B cell (primary cell): ENCODE measurements around the gene CCDC78. TPM values are rescaled to one million over a fixed set of nuclear protein-coding genes. Genes with fewer than 3 reads are reported as not detected.

Experiments
- ATAC-seq: fragments of 200-7000 bp; cut with Tn5 transposase; one replicate; pipeline ENCODE4 v1.10.0; 2021; ENCODE audit warnings: low read depth, mild to moderate bottlenecking, moderate number of reproducible peaks, moderate library complexity
- CTCF ChIA-PET: fragments of 350-600 bp; sonication (Branson Sonifier 250); formaldehyde crosslinking; loops from one replicate; lab custom pipeline; 2021; ENCODE audit warnings: antibody characterized with exemption, inconsistent platforms; lab: Charles Lee
- POLR2A ChIA-PET: fragments of 350-600 bp; sonication (Branson Sonifier 250); formaldehyde crosslinking; loops from one replicate; lab custom pipeline; 2021; ENCODE audit warnings: antibody characterized with exemption; lab: Charles Lee
- DNase-seq: peaks from one replicate; pipeline ENCODE4 v3.0.0; 2013
- H2AFZ ChIP-seq: 2 replicates; pipeline ENCODE4 v1.6.1; 2012; ENCODE audit warnings: mild to moderate bottlenecking, low read depth, low read length; ENCODE audit not compliant: insufficient read depth, poor library complexity, severe bottlenecking
- H3K27ac ChIP-seq, 2 donors: 1 replicate in 1 of 2; 2 replicates in 1 of 2; pipeline ENCODE4 v1.5.1; 2012 to 2013; ENCODE audit warnings: low read length in 2 of 2, mild to moderate bottlenecking in 2 of 2, moderate library complexity in 1 of 2
- H3K27me3 ChIP-seq, 4 experiments: fragments of 200-600 bp in 1 of 4; sonication (generic) in 1 of 4; replicated peaks in 1 of 4; 1 replicate in 2 of 4; 2 replicates in 2 of 4; pipeline versions ENCODE4 v1.6.1 to v1.7.0; 2013 to 2016; ENCODE audit warnings: low read length in 3 of 4, mild to moderate bottlenecking in 2 of 4, mixed read lengths in 1 of 4, moderate library complexity in 1 of 4; ENCODE audit not compliant: insufficient read depth in 4 of 4, control insufficient read depth in 3 of 4; ENCODE audit errors: control extremely low read depth in 1 of 4
- H3K36me3 ChIP-seq, 2 experiments: replicated peaks in 1 of 2; 1 replicate in 1 of 2; 2 replicates in 1 of 2; pipeline versions ENCODE4 v1.6.1 to v1.7.1; 2013; ENCODE audit warnings: low read length in 1 of 2; ENCODE audit not compliant: insufficient read depth in 2 of 2, control insufficient read depth in 1 of 2; ENCODE audit errors: control extremely low read depth in 1 of 2, extremely low read depth in 1 of 2
- H3K4me1 ChIP-seq, 2 donors: fragments of 200-600 bp in 1 of 2; sonication (generic) in 1 of 2; 1 replicate in 1 of 2; 2 replicates in 1 of 2; pipeline versions ENCODE4 v1.5.1 to v1.6.1; 2013 to 2017; ENCODE audit warnings: low read length in 2 of 2; ENCODE audit not compliant: control insufficient read depth in 2 of 2, insufficient read depth in 2 of 2
- H3K4me2 ChIP-seq: replicated peaks from 2 replicates; pipeline ENCODE3; 2012; ENCODE audit warnings: mild to moderate bottlenecking, low read depth, low read length; ENCODE audit not compliant: poor library complexity, severe bottlenecking
- H3K4me3 ChIP-seq, 5 experiments: fragments of 200-600 bp in 1 of 5; sonication (generic) in 1 of 5; 1 replicate in 3 of 5; 2 replicates in 2 of 5; pipeline versions ENCODE4 v1.5.1 to v1.7.0; 2011 to 2016; ENCODE audit warnings: low read length in 4 of 5, mild to moderate bottlenecking in 4 of 5, low read depth in 2 of 5, control low read depth in 1 of 5, moderate library complexity in 1 of 5; ENCODE audit not compliant: insufficient read depth in 1 of 5; ENCODE audit errors: control extremely low read depth in 1 of 5, extremely low read depth in 1 of 5
- H3K79me2 ChIP-seq: fragments of 200-600 bp; sonication (generic); one replicate; pipeline ENCODE4 v1.6.0; 2016; ENCODE audit warnings: low read length; ENCODE audit not compliant: control insufficient read depth, insufficient read depth
- H3K9ac ChIP-seq: fragments of 200-600 bp; sonication (generic); 2 replicates; pipeline ENCODE4 v1.6.1; 2017; ENCODE audit warnings: mild to moderate bottlenecking, low read length, moderate library complexity
- H3K9me3 ChIP-seq, 3 donors: one replicate each; pipeline versions ENCODE4 v1.6.1 to v1.7.1; 2013; ENCODE audit warnings: low read length in 2 of 3; ENCODE audit not compliant: control insufficient read depth in 2 of 3, insufficient read depth in 1 of 3; ENCODE audit errors: control extremely low read depth in 1 of 3
- H4K20me1 ChIP-seq: 2 replicates; pipeline ENCODE4 v1.6.0; 2012; ENCODE audit warnings: mild to moderate bottlenecking, low read length; ENCODE audit not compliant: insufficient read depth, control insufficient read depth, poor library complexity, severe bottlenecking
- H3K27ac Mint-ChIP-seq: one replicate; pipeline ENCODE4 v1.8.0; 2021; ENCODE audit warnings: mixed read lengths
- H3K27me3 Mint-ChIP-seq: one replicate; pipeline ENCODE4 v1.8.0; 2021; ENCODE audit warnings: mixed read lengths
- H3K4me1 Mint-ChIP-seq: one replicate; pipeline ENCODE4 v1.8.0; 2021; ENCODE audit warnings: mixed read lengths
- H3K4me3 Mint-ChIP-seq: one replicate; pipeline ENCODE4 v1.8.0; 2021; ENCODE audit warnings: mixed read lengths
- H3K9me3 Mint-ChIP-seq: one replicate; pipeline ENCODE4 v1.8.0; 2022; ENCODE audit warnings: mixed read lengths; ENCODE audit not compliant: insufficient read depth
- EZH2 ChIP-seq: IDR thresholded peaks from 2 replicates; pipeline ENCODE4 v1.6.1; 2012; ENCODE audit warnings: borderline replicate concordance, low read depth, mild to moderate bottlenecking, moderate library complexity, low read length; ENCODE audit not compliant: insufficient read depth, poor library complexity, severe bottlenecking
- WGBS: methylation state at CpG from one replicate; pipeline ENCODE4 v1.1.5; 2013; ENCODE audit warnings: missing lambda C conversion rate; ENCODE audit not compliant: insufficient coverage; 5-methylcytosine and 5-hydroxymethylcytosine counted together
- intact Hi-C: fragments of 100-400 bp; cut with micrococcal nuclease; formaldehyde crosslinking; loops from one replicate; pipeline ENCODE4 v1.10.0; 2022
- polyA plus RNA-seq: library from polyadenylated mRNA; depleted of rRNA; stranded (reverse); fragments of >200 nt; gene quantifications from 2 replicates; pipeline ENCODE4 v1.2.3, GENCODE V29; 2012
- total RNA-seq, 2 donors: library from RNA; stranded (reverse); fragments of 120-200 nt in 1 of 2; gene quantifications; 1 replicate in 1 of 2; 2 replicates in 1 of 2; pipeline versions ENCODE4 v1.2.3 to v1.2.4, GENCODE V29; 2013 to 2022
- TF ChIP-seq, protein P1 (sequence below): fragments of 200-600 bp; IDR thresholded peaks from one replicate; pipeline ENCODE4 v1.8.0; 2022; ENCODE audit warnings: antibody characterized with exemption, mild to moderate bottlenecking

CCDC78 gene
- total and polyA plus RNA-seq, 2 donors (not counting 1 experiment from before 2014, with no cell fraction given) = 11.8 to 34.2 TPM

DNA sequence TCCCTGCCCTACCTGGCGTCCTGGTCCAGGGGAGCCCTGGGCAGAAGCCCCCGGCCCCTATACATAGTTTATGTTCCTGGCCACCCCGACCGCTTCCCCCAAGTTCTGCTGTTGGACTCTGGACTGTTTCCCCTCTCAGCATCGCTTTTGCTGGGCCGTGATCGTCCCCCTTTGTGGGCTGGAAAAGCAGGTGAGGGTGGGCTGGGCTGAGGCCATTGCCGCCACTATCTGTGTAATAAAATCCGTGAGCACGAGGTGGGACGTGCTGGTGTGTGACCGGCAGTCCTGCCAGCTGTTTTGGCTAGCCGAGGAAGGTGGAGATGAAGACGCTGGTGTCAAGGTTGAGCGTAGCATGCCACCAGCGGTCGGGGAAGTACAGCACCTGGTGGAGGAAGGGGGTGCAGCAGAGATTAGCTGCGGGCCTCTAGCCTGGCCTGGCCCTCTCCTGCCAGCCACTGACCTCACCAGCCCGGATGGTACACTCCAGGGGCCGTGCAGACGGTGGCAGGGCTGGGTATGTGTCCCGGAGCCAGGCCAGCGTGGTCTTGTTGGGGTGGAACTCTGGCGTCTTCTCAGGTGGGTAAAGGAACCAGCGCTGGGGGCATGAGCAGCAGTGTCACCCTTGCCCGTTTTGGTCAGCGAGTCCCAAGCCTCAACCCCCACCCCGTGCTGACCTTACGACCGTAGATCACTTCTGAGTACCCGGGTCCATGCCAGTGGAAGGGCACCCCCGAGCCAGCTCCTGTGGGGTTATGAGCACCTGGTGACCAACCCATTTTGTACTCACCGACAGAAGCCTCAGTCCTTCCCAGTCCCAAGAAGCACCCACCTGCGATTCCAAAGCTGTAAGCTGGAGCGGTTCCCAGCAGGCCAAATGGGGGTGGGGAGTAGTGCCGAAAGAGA is 43.5 kb downstream of the CCDC78 start:
- Mint-ChIP-seq H3K9me3 (no peaks in the 10 kb centered on the region), H3K4me3 (peak overlapping the region; percentile 80), H3K27me3 (no peaks in the 10 kb centered on the region), H3K27ac (peak overlapping the region; percentile 86), H3K4me1 (peaks cover 34% of the 10 kb centered on the region)
- H3K27ac ChIP-seq = no peak overlapping the region
- ATAC-seq = no peak
- H2AFZ ChIP-seq = no peak overlapping the region
- H3K36me3 ChIP-seq = peaks cover 0 to 27% of the 10 kb centered on the region in 2 experiments
- 92% methylated on average over 34 of the region's 36 CpGs for WGBS
- H3K4me1 ChIP-seq = peaks cover 28 to 56% of the 10 kb centered on the region in 2 donors
- CTCF ChIA-PET = no interaction called here
- H3K9ac ChIP-seq = no peak overlapping the region
- intact Hi-C loops = loop anchor here (5.0 kb wide), 1 partner anchor 40 kb away; the partner anchor contains the start of gene ANTKMT
- POLR2A ChIA-PET = no interaction called here
- no peaks in the 10 kb centered on the region for H3K27me3 ChIP-seq
- H4K20me1 ChIP-seq = peaks cover 31% of the 10 kb centered on the region
- peak overlapping the region; percentile 97 for H3K4me2 ChIP-seq
- no peaks in the 10 kb centered on the region for H3K9me3 ChIP-seq
- H3K4me3 ChIP-seq = no peak overlapping the region
- DNase-seq = no peak
- no peak for TF ChIP-seq EZH2
- TF ChIP-seq, protein P1, sequence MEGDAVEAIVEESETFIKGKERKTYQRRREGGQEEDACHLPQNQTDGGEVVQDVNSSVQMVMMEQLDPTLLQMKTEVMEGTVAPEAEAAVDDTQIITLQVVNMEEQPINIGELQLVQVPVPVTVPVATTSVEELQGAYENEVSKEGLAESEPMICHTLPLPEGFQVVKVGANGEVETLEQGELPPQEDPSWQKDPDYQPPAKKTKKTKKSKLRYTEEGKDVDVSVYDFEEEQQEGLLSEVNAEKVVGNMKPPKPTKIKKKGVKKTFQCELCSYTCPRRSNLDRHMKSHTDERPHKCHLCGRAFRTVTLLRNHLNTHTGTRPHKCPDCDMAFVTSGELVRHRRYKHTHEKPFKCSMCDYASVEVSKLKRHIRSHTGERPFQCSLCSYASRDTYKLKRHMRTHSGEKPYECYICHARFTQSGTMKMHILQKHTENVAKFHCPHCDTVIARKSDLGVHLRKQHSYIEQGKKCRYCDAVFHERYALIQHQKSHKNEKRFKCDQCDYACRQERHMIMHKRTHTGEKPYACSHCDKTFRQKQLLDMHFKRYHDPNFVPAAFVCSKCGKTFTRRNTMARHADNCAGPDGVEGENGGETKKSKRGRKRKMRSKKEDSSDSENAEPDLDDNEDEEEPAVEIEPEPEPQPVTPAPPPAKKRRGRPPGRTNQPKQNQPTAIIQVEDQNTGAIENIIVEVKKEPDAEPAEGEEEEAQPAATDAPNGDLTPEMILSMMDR = no peak
- H3K79me2 ChIP-seq = peaks cover 37% of the 10 kb centered on the region
